Adrenal gland (tissue), 5 donors: ENCODE measurements around the gene KRTAP5-2.

ENCODE experiments used
- CTCF ChIP-seq, 6 experiments: fragments of 450-650 bp in 4 of 6; fragments of 200-600 bp in 2 of 6; sonication (generic) in 1 of 6; IDR thresholded peaks; 1 replicate in 5 of 6; 2 replicates in 1 of 6; pipeline versions ENCODE4 v1.5.1 to v1.8.0; 2016 to 2021; ENCODE audit warnings: antibody characterized with exemption in 6 of 6, mild to moderate bottlenecking in 2 of 6, moderate library complexity in 1 of 6
- POLR2A ChIP-seq, 2 donors: fragments of 450-650 bp; IDR thresholded peaks; one replicate each; pipeline ENCODE4 v1.6.1; 2017; ENCODE audit warnings: antibody characterized with exemption in 2 of 2, mild to moderate bottlenecking in 2 of 2, moderate library complexity in 1 of 2
- donor health status: DM: no; HTN: no; CAD: no.

GRCh38 chr11:1604181-1604580, 6.1 kb upstream of the KRTAP5-2 start:
- TF ChIP-seq CTCF (IDR thresholded peaks at IDR 0.05) (no peak), POLR2A (IDR thresholded peaks at IDR 0.05) (no peak)
